Skeletal muscle cell (primary cell): ENCODE results near the gene SLC24A3.
"Not testable (repeated sequence)": the region's sequence is repeated elsewhere in the genome, so short reads cannot be mapped to it uniquely, and the experiment has no call there.

Source experiments
- DNase-seq: peaks from one replicate; pipeline ENCODE4 v3.0.0-alpha.2; 2010; ENCODE audit warnings: low read depth
- H3K4me3 ChIP-seq: 2 replicates; pipeline ENCODE4 v1.5.1; 2011; ENCODE audit warnings: low read depth, mild to moderate bottlenecking, control low read depth, low read length, moderate library complexity

The SLC24A3 gene

DNA sequence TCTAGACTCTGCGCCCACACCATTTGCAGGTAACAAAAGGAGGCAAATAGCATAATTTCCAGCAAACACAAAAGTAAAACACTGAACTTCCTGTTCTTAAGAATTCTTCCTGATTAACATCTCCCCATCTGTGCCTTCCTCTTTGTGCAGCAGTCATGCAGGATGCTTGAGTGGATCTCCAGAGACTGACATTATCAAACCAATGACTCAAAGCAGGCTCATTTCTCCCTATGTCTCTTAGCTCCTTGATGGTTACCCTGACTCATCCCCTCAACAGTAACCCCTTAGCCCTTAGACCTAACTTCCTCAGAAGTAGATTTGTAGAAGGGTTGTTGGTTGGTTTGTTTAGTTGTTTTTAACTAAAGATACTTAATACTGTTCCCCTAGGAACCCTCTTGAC, 408.6 kb downstream of the SLC24A3 start:
- H3K4me3 ChIP-seq, result no peak overlapping the region
- DNase-seq, result no peak

DNA sequence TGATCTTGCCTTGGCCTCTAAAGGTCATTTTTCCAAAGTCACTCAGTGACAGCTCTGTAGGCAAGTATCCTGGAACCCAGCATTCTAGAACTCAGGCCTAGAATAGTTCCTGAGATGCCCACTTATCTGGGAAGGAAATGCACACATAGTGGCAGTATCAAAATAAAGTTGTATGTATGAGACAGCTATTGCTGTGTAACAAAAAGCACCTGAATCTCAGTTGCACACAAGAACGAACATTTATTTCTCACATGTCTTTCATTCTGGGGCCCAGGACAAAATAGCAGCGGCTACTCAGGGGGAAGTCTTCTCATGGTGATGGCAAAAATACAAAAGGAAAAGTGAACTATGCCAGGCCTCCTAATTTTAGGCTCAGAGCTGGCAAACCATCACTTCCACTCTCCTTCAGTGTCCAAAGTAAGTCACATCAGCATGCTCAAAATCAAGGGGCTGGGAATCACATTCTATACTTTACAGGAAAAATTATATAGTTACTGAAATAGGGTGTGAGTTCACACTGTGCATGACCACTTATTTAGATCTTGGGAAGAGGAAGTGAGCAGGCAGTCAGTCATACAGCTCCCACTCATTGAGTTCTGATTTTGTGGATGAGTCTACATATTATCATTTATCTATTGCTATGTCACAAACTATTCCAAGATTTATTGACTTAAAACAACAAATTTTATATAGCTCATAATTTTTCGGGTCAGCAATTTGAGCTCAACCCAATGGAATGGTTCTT, 412.0 kb downstream of the SLC24A3 start:
- H3K4me3 ChIP-seq, result no peak overlapping the region
- DNase-seq, result no peak

DNA sequence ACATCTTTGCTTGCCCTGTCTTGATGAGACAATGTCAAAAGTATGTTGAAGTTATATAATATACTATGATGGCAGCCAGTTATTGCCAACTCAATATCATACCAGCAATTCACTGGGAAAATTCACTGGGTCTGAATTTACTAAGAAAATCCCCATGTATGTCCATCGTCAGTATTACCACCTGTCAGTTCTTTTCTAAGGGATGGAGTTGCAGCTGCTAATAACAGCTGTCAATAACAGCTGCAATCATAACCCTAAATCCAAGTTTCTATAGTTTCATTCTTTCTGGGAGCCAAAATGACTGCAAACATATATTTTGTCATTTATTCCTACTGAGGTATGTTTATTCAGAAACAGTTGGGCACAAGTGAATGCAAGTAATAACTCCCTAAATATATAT, 413.0 kb downstream of the SLC24A3 start:
- H3K4me3 ChIP-seq, result no peak overlapping the region
- DNase-seq, result peak; percentile 29

DNA sequence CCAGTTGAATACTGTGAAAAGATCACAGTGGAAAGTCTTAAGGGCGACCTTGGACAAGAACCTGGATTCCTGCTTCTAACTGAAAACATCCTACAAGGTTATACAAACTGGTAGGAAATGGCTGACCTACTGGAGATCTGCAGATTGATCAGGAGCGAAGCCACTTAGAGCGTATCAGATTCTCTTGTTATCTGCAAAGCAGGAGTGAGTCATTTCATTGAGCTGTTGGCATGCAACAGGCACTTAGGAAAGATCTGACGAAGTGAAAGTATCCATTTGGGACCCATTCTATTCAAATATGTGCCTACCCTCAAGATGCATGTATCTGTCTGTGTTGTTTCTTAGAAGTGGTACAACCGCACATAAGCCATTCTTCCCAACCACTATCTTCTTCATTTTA, 414.5 kb downstream of the SLC24A3 start:
- no peak for DNase-seq
- no peak overlapping the region for H3K4me3 ChIP-seq

DNA sequence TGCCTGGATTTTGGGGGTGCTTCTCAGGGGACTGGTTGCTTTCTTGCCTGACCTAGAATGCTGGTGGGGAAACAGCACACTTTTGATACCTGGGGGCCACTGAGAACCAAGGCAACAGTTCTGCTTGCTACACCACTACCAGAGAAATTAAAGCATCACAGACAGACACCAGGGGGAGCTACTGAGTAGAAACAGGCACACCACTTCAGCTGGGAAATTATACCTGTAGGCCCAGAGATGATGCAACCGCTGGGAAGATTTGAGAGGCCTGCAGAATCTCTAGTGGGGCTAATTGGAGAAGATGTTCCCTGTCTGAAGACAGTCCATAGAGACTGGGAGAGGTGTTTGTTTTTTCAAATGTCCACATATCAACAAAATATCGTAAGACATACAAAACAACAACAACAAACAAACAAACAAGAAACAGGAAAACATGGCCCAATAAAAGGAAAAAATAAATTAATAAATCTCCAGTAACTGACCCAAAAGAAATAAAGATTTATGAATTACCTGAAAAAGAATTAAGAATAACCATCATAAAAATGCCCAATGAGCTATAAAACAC, 416.2 kb downstream of the SLC24A3 start:
- no peak overlapping the region for H3K4me3 ChIP-seq
- peak; percentile 19 for DNase-seq

DNA sequence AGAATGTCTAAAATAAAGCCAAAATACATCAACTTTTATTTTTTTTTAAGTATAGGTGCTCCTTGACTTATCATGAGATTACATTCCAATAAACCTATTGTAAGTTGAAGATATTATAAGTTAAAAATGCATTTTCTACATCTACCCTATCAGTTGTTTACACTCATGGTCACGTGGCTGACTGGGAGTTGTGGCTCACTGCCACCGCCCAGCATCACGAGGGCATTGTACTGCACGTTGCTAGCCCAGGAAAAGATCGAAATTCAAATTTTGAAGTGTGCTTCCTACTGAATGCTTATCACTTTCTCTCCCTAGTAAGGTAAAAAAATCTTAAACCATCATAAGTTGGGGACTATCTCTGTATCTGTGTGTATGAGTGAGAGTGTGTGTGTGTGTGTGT, 419.0 kb downstream of the SLC24A3 start:
- H3K4me3 ChIP-seq, result no peak overlapping the region
- no peak for DNase-seq

DNA sequence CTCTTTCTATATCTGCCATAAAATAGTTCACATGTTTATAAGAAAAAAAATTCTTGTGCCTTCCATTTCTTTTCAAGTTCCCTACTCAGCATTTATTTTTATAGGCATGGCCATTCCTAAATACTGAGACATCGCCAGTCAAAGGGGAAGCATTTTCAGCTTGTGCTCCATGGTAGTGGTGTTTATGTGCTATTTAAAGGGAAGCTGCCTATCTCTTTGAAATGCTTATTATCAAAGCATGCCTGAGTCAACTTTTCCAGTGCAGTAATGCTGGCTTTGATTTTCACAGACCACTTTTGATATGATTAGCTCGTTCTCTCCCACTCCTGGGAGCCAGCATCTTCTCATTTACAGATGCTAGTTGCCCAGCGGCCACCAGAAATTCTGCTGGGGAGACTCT, 421.5 kb downstream of the SLC24A3 start:
- H3K4me3 ChIP-seq, result no peak overlapping the region
- no peak for DNase-seq

DNA sequence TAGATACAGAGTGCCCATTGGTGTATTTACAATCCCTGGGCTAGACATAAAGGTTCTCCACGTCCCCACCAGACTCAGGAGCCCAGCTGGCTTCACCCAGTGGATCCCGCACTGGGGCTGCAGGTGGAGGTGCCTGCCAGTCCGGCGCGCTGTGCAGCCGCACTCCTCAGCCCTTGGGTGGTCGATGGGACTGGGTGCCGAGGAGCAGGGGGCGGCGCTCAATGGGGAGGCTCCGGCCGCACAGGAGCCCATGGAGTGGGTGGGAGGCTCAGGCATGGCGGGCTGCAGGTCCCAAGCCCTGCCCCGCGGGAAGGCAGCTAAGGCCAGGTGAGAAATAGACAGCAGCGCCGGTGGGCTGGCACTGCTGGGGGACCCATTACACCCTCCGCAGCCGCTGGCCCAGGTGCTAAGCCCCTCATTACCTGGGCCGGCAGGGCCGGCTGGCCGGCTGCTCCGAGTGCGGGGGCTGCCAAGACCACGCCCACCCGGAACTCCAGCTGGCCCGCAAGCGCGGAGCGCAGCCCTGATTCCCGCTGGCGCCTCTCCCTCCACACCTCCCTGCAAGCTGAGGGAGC, 427.1 kb downstream of the SLC24A3 start:
- not testable (repeated sequence) for H3K4me3 ChIP-seq, DNase-seq

DNA sequence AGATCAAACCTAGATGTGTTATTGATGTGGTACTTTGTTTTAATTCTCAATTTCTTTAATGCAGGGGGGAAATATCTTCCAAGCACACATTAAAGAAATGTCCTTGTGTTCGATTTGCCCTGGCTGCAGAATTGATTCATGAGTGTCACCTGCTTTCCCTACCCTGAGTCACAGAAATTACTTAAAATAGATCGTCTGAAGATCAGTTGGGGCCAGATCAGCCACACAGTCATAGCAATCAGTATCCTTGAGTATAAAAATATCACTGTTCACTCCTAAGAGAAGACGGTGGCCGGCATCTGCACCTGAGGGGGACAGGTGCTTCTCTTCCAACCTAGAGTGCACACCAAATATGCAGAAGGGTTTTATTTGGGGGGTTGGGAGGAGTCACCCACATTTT, 430.4 kb downstream of the SLC24A3 start:
- H3K4me3 ChIP-seq, result no peak overlapping the region
- no peak for DNase-seq

DNA sequence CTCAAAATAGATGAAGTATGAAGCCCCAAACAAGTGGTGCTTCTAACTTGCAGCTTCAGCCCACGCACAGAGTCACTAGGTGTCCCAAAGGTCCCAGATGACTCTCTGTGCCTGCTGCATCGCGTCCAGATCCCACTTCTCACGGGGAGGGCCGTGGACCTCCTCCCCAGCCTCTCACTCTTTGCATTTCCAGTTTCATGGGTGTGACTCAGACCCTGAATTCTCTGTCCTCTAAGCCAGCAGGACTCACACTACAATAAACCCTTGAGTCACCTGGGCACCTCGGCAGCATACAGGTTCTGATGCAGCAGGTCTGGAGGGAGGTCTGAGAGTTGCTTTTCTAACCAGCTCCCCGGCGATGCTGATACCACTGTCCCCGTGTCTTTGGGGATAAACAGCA, 431.6 kb downstream of the SLC24A3 start:
- no peak overlapping the region for H3K4me3 ChIP-seq
- no peak for DNase-seq

DNA sequence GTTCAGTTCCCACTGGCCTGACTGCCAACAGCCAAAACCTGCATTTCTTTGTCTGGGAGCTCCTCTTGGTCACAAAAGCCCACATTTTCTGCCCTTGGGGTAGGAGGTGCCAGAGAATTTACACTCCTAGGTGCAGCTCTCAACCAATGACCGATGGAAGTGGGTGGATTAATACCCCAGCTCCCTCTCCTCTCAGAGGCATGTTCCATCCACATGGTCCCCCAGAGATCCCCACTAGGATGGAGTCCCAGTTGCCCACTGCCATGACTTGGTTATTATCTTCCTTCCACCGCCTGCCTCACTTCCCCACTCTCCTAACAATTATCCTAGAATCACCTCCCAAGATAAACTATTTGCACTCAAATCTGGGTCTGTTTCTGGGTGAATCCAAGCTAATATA, 434.5 kb downstream of the SLC24A3 start:
- H3K4me3 ChIP-seq, result no peak overlapping the region
- DNase-seq, result no peak

DNA sequence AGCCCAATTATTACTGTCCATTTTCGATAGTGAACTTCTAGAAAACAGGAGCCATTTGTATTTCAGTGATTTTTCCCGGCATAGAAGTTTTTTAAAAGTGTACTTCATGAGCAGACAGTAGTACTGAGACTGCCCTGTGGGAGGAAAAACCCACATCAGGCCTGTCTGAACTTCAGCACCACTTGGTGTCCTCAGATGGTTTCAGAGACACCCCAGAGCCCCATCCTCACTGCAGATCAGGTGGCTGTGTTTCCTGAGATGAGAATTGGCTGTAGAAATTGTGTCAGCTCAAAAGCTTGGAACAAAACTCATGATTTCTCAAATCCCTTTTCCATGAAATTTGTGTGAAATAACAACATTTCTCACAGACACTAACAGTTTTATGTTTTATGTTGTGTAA, 435.6 kb downstream of the SLC24A3 start:
- no peak for DNase-seq
- no peak overlapping the region for H3K4me3 ChIP-seq

DNA sequence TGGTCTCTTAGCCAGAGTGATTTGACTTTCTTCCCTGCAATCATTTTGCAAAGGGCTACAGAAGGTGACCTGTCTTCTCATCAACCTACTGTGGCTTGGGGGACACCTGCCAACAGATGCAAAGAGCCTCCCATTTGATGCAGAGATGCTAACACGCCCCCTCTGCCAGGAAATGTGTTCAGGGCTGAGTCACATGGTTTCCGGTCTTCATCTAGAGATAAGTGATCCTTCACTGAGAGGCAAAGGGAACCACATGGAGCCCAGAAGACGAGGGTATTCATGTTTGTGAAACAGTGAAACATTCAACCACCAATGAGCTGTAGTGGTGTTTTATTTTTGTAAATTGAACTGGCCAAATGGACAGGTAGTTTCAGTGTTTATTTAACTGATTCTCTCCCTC, 436.6 kb downstream of the SLC24A3 start:
- no peak for DNase-seq
- H3K4me3 ChIP-seq, result no peak overlapping the region

DNA sequence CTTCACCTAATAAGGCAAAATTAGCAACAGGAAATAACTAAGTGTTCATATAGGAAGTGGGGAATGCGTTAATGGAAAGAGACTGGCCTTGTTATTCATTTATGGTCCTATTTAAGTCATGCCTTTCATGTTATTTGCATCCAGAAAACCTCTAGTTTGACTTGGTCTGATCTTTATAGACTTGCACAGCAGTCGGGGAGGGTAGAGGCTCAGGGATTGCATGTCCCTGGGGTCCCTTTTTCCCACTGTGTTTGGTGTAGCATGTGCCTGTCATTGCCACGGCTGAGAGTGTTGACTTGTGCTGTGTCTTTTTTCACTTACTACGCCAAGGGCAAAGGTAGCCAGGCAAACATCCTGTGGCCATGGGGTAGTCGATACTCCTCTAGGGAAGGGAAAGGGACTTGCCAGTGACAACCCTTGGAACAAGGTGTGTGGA, 440.2 kb downstream of the SLC24A3 start:
- no peak for DNase-seq
- H3K4me3 ChIP-seq, result no peak overlapping the region

DNA sequence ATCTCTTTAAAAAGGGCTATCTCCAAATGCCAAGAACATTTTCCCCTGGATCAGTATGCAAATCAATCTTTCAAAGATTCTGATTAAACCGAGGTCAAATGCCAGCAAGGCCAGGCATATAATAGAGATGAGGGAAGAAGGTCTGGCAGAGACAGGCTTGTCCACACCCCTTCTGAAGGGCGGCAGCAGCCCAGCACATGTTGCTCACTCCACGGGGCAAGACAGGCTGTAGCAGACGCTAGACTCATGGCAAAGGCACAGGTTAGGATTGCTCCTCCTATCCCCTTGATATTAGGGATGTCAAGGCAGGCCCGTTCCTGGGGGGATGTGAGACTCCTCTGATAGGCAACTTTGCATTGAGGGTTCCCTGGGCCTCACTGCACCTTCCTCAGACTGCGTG, 440.9 kb downstream of the SLC24A3 start:
- H3K4me3 ChIP-seq, result no peak overlapping the region
- DNase-seq, result no peak

DNA sequence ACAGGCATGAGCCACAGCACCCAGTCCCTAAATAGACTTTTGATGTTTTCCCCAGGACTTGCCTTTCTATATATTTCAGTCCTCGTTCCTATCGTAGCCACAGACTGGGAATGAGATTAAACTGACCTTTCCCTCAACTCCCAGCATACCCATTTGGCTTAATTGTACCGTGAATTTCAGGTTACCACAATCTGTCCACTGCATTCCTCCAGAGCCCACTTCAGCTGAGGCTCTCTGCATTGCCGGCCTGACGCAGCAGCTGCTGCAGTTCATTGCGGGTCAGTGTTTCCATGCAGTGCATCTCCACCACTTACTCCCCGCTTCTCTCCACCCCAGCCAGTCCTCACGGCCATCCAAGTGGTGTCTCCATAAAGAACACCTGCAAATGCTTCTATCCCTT, 442.5 kb downstream of the SLC24A3 start:
- DNase-seq, result peak; percentile 7
- no peak overlapping the region for H3K4me3 ChIP-seq

DNA sequence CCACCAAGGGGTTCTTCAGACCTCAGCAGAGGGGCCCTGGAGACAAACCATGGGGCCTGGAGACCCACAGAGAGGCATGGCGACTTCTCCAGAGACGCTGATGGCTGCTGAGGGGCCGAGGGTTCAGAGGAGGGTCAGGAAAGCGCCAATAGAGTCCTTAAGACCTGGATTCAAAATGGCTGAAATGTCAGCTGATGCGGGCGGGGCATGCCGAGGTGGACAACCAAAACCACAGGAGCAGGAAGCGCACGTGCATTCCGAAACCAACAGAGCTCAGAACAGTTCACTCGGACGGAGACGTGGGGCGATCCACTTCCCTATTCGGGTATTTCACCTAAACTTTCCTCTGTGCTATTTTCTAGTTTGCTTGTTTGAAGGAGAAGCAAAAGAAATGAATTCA, 445.7 kb downstream of the SLC24A3 start:
- H3K4me3 ChIP-seq, result no peak overlapping the region
- DNase-seq, result no peak

DNA sequence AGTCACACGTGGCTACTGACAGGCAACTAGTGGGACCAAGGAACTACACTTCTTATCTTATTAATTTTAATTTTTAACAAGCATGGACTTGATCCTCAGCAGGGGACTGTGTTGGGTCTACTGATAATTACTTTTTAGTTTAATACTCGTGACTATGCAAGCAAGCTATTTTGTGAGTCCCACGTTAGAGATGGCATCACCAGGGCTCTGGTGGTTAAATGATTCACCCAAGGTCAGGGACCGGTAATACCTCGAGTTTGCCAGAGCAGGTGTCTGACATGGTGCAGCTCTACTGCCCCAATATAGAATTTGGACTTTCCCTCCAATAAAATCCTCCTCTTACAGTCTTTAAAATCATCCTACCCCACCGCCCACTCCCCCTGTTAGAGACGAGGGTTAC, 447.0 kb downstream of the SLC24A3 start:
- H3K4me3 ChIP-seq, result no peak overlapping the region
- no peak for DNase-seq

DNA sequence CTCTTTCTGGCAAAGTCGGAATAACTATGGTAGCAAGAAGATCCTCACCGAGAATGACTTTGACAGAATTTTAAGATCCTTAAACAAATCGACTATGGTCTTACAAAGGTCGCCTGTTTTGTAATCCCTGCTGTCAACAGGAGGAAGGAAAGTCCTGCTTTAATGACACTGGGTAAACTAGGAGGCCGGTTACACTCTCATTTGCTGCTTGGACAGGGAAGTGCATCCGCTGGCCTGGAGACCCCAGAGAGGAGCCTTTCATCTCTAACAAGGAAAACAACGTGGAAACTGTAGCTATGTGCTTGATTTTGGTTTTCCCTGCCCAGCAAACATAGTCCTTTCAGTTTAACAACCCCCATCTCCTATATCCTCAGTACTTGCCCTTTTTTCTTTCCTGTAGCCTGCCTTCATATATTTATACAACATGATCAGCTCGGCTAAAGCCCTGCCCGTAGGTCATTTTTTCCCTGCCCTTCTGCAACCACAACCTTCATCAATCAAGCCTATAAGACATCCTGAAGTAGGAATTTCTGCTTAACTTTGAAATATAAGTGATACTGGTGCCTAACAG, 448.5 kb downstream of the SLC24A3 start:
- DNase-seq, result no peak
- H3K4me3 ChIP-seq, result no peak overlapping the region

DNA sequence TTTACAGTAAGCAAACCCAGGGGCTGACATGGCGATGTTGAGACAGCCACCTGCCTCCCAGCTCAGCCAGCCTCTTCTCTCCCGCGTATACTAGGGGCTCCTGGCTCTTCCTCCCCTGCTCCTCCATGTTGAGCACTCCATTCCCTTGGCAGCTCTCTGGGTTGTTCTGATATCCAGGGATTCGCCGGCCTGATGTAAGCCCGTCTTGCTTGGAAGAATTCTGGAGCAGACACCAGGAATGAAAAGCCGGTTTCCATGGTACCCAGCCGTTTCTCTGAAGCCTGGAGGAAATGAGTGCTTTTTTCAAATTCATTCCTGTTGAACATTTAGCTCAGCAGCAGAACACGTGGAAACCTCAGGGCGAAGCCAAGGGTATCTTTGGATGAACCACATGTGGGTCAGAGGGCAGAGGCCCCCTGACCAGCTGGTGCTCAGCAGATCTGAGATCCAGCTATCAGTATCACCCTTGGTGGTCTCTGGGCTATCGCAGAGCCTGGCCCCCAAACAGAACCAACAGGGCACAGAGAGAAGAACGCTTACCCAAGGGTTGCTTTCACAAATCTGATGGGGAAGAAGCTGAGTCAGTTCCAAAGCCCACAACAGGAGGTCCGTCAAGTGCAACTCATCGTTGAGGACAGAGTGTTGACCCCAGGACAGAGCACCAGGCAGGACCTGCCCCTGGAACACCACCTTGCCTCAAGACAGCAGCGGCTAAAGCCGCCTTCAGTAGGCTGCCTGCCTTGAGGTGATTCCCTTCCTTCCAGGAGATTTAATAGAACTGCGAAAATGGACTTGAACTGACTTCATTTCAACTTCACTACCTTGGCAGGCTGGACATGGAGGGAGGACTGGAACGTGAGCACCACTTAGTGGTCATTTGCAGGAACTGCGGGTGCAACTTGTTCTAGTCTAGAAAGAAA, 449.5 kb downstream of the SLC24A3 start:
- peak; percentile 32 for DNase-seq
- H3K4me3 ChIP-seq, result no peak overlapping the region
